NAMALWA (cell line): ENCODE data around the gene IDH2.
A peak's percentile ranks its signal among the peaks of the same experiment; 100 is the strongest.
"Not testable (repeated sequence)": the region's sequence is repeated elsewhere in the genome, so short reads cannot be mapped to it uniquely, and the experiment has no call there.

Source experiments
- DNase-seq: peaks from one replicate; pipeline ENCODE4 v3.0.0-alpha.2; 2015; ENCODE audit warnings: low spot score

The IDH2 gene

GRCh38 chr15:90101969-90102890, at the start of gene IDH2:
Gene IDH2, minus strand, starts transcription at chr15:90102468. Its CDS starts 78 bp downstream, at chr15:90102390.
- peak; percentile 79 for DNase-seq

- DNase-seq, result not testable (repeated sequence)
Measured at GRCh38 chr15:90150551-90150950, 48.3 kb upstream of the IDH2 start.

GRCh38 chr15:90149609-90150340, 47.5 kb upstream of the IDH2 start:
- no peak for DNase-seq

DNA sequence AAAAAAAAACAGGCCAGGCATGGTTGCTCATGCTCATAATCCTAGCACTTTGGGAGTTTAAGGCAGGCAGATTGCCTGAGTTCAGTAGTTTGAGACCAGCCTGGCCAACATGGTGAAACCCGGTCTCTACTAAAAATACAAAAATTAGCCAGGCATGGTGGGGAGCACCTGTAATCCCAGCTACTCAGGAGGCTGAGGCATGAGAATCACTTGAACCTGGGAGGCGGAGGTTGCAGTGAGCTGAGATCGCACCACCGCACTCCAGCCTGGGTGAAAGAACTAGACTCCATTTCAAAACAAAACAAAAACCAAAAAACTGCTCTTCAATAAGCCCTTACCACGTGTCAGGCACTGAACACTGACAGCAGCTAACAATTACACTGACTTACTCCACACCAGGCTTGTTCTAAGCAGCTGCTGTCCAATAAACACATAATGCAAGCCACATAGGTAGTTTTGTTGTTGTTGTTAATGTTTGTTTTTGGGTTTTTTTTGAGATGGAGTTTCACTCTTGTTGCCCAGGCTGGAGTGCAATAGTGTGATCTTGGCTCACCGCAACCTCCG, 44.0 kb upstream of the IDH2 start:
- DNase-seq, result not testable (repeated sequence)

- DNase-seq, result no peak
Measured at GRCh38 chr15:90145761-90146160, 43.5 kb upstream of the IDH2 start.

DNA sequence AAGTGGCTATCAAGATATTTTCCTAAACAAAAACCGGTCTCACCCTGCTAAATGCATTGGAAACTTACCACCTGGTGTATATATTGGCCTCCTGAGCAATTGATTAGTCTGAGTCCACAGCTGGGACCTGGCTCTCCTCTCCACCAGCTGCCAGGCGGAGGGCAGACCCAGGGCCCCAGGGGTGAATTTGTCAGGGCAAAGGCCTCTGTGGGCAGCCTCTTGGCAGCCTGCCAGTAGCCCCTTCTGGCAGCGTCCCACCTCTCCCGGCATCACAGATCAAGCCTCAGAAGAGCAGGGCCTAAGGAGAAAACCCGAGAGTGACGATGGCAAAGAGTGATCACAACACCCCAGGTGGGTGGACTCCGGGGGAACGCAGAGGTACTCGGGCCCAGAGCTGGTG, 43.0 kb upstream of the IDH2 start:
- no peak for DNase-seq

GRCh38 chr15:90143166-90143655, 40.9 kb upstream of the IDH2 start:
- peak; percentile 83 for DNase-seq

DNA sequence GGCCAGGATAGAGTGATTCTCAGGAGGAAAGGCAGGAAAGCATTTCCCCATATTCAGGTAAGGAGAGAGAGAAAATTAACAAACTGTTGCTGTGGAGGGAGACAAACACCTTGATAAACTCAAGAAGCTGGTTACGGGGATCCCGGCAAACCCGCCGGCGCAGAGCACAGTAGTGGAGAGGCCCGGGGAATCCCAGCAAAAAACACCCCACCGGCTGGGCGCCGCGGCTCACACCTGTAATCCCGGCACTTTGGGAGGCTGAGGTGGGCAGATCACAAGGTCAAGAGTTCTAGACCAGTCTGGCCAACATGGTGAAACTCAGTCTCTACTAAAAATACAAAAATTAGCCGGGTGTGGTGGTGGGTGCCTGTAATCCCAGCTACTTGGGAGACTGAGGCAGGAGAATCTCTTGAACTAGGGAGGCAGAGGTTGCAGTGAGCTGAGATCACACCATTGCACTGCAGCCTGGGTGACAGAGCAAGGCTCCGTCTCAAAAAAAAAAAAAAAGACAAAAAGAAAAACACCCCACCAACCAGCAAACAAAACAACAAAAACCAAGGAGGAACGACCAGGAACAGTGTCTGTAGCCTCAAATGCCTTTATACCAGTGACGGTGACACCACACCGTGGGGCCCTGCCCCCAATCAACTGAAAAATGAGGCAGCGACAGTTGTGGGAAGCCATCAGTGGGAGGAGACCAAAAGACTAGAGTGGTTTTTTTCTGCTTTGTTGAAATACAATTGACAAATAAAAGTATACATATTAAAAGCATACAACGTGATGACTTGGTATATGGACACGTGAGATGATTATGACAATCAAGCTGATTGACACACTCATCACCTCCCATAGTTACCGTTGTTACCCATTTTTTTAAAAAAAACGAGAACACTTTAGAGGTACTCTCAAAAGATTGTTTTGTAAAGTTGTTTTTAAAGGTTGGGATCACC, 40.2 kb upstream of the IDH2 start:
- no peak for DNase-seq

DNA sequence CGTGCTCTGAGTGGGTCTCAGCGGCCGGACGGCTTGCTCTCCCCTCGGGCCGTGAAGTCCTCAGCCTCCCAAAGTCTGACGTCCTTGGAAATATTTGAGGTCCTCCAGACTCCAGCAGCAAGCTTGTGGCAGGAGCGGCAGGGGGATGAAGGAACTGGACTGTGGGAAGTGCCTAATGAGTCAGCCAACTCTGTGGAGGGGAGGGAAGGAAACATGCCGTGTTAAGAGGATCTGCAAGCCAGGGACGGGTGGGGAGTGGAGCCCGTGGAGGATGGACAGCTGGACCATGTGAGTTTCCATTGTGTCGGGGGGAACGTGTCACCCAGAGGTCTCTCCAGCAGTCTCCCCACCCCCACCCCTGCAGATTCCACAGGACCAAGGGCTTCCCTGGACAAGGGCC, 39.4 kb upstream of the IDH2 start:
- DNase-seq, result no peak

- not testable (repeated sequence) for DNase-seq
Measured at GRCh38 chr15:90139549-90139948, 37.3 kb upstream of the IDH2 start.

DNA sequence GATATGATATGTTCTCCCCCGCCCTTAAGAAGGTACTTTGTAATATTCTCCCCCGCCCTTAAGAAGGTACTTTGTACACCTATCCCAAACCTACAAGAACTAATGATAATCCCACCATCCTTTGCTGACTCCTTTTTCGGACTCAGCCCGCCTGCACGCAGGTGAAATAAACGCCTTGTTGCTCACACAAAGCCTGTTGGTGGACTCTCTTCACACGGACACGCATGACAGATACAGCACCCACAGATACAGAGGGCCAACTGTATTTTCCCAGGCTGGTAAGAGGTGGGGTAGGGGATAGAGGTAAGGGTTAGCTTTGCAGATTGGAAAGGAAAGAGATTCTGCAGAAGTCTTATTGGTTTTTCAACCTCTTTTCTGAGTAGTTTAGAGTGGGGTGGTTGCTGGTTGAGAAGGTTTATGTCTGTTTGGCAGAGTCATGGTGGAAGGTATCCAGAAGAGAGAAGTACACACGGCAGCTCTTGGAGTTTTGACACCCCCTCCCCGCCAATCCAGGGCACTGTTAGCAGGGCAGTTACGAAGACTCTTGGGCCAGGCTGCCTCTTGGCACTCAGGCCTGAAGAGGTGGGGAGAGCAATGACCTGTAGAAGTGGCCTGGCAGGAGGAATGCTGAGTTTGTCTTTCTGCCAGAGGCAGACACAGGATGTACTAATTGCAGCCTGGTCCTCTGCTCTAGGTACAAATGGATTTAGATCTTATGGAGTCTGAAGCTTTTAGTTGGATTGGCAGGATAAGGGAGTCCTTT, 36.0 kb upstream of the IDH2 start:
- no peak for DNase-seq

DNA sequence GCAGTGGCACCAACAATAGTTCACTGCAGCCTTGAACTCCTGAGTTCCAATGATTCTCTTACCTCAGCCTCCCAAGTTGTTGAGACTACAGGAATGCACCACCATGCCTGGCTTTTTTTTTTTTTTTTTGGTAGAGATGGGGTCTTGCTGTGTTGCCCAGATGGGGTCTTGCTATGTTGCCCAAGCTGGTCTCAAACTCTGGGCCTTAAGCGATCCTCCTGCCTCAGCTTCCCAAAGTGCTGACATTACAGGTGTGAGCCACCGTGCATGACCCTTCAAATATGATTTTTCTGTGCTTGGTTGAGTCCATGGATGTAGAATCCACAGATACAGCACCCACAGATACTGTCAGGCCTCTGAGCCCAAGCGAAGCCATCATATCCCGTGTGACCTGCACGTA, 30.2 kb upstream of the IDH2 start:
- no peak for DNase-seq

- no peak for DNase-seq
Measured at GRCh38 chr15:90131848-90132247, 29.6 kb upstream of the IDH2 start.

- no peak for DNase-seq
Measured at GRCh38 chr15:90130291-90130690, 28.0 kb upstream of the IDH2 start.

GRCh38 chr15:90126596-90127435, 24.5 kb upstream of the IDH2 start:
- no peak for DNase-seq

DNA sequence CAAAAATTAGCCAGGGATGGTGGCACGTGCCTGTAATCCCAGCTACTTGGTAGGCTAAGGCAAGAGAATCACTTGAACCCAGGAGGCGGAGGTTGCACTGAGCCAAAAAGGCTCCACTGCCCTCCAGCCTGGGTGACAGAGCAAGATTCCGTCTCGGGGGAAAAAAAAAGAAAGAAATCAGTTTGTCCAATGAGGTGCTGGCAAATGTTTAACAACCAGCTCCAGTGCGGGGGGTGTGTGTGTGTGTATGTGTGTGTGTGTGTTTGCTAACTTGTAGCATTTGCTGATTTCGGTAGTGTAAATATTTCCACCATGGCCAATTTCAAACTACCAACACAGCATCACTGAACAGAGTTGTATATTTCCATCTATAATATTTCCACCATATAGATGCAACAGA, 23.8 kb upstream of the IDH2 start:
- no peak for DNase-seq

DNA sequence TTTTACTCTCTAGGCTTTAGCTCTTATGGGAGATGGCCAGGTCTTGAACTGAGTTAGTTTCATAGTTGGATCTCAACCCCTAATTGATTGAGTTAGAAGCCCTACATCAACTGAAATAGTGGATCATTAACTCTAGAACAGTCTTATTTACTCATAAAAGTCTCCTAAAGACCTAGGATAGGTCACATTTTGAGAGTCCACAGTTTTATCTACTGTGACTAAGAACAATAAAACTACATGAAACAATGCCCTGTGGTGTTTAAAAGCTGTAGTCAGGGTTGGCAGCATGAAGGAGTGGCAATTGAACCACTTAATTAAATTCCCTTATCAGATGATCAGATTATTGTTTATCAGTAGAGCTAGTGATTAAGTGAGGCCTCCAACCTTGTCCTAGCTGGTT, 22.2 kb upstream of the IDH2 start:
- no peak for DNase-seq

DNA sequence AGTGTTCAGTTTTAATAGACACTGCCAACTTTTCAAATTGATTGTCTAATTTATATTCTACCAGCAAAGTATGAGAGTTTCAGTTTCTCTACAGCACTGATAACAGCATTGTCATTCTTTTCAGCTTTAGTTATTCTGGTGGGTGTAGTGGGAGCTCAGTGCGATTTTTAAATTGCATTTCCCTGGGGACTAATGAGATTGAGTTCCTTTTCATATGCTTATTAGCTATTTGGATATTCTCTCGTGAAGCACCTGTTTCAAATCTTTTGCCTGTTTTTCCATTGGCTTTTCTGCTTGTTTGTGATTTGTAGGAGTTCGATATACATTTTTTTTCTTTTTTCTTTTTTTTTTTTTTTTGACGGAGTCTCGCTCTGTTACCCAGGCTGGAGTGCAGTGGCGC, 18.8 kb upstream of the IDH2 start:
- DNase-seq, result no peak

DNA sequence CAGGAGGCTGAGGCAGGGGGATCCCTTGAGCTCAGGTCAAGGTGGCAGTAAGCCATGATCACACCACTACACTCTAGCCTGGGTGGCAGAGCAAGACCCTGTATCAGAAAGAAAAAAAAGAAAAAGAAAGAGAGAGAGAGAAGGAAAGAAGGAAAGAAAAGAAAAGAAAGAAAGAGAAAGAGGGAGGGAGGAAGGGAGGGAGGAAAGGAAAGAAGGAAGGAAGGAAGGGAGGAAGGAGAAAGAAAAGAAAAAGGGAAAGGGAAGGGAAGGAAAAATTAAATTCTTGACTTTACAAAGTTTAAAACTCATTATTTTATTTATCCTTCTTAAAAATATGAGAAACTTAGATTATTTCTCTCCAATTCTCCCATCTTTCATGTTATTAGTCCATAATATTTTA, 17.1 kb upstream of the IDH2 start:
- DNase-seq, result no peak

GRCh38 chr15:90115783-90116182, 13.5 kb upstream of the IDH2 start:
- DNase-seq, result no peak
